Loucy (cell line): Measurements from ENCODE around the gene BICRAL.

Experiments
- EZH2phosphoT487 ChIP-seq: fragments of 200-600 bp; IDR thresholded peaks from 2 replicates; pipeline ENCODE4 v1.6.1; 2018; ENCODE audit warnings: antibody characterized with exemption, mild to moderate bottlenecking, moderate library complexity, borderline replicate concordance
- TF ChIP-seq, protein P1 (sequence below): fragments of 200-600 bp; sonication (generic); conservative IDR thresholded peaks from 2 replicates; pipeline ENCODE4 v1.5.1; 2014; ENCODE audit warnings: mild to moderate bottlenecking, antibody characterized with exemption, low read length

DNA sequence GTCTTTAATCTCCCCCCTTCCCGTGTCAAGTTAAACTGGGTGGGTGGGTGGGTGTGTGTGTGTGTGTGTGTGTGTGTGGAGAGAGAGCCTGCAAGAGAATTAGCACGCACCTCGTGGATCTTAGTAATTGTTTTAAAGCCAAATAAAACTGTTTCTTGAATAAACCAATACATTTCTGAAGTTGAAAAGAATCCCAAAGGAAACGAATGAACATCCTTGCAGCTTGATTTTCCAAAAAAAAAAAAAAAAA lies 381 bp upstream of the BICRAL start:
- TF ChIP-seq, protein P1, sequence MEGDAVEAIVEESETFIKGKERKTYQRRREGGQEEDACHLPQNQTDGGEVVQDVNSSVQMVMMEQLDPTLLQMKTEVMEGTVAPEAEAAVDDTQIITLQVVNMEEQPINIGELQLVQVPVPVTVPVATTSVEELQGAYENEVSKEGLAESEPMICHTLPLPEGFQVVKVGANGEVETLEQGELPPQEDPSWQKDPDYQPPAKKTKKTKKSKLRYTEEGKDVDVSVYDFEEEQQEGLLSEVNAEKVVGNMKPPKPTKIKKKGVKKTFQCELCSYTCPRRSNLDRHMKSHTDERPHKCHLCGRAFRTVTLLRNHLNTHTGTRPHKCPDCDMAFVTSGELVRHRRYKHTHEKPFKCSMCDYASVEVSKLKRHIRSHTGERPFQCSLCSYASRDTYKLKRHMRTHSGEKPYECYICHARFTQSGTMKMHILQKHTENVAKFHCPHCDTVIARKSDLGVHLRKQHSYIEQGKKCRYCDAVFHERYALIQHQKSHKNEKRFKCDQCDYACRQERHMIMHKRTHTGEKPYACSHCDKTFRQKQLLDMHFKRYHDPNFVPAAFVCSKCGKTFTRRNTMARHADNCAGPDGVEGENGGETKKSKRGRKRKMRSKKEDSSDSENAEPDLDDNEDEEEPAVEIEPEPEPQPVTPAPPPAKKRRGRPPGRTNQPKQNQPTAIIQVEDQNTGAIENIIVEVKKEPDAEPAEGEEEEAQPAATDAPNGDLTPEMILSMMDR: no peak
- no peak for TF ChIP-seq EZH2phosphoT487
